GM18511 (cell line): Measurements from ENCODE around the gene TXNDC5.
A peak's percentile ranks its signal among the peaks of the same experiment; 100 is the strongest.

Experiments
- ATAC-seq: cut with Tn5 transposase; IDR thresholded peaks from one replicate; pipeline ENCODE4 v1.9.1; 2021; ENCODE audit warnings: mild to moderate bottlenecking, moderate library complexity; ENCODE audit not compliant: unreplicated experiment

Gene TXNDC5

DNA sequence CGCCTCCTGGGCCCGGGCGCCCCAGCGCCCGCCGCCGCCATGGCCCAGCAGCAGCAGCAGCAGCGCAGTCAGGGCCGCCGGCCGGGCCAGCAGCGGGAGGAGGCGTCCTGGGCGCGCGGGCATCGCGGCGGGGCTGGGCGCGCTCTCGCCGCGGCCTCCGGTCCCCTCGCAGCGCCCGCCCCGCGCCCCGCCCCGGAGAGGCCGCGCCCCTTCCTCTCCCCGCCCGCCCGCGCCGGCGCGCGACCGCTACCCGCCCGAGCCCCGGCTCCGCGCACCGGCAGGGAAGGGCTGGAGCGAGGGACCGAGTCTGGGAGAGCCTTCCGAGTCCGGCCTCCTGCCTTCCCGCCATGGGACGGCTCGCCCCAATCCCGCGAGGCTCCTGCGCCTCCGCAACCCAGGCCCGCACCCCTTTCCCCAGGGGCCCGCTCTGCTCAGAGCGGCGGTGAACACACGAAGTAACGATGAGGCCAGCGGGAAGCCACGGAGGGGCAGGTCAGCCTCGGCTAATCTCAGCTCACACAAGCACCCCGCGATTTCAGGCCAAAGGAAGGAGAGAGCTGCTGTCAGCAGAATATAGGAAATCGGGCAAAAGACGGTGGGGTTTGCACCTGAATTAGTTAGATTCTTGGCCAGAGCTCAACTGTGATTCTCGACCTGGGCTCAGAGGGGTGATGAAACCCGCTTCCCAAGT, at the start of gene TXNDC5:
TXNDC5 (minus strand) TSS at position 135 of the 691 bp plus-strand sequence; CDS start at position 123, 12 bp downstream.
- peak; percentile 73 for ATAC-seq

DNA sequence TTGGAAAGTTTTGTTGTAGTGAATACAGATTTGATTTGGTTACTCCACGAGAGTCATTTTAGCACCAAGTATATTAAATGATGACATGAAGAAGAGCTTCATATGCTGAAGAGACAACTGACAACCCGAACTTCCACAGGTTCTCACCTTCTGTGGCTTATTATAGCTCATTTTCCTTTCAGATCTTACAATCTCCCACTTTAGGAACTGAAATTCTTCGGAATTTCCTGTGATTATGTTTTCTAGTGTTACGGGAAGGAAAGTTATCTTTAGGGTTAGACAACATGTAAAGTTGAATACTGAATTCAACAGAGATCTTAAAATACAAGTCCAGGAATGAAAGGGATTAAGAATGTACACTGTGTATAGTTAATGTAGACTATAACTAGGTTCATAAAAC, 49.6 kb upstream of the TXNDC5 start:
- ATAC-seq, result no peak

DNA sequence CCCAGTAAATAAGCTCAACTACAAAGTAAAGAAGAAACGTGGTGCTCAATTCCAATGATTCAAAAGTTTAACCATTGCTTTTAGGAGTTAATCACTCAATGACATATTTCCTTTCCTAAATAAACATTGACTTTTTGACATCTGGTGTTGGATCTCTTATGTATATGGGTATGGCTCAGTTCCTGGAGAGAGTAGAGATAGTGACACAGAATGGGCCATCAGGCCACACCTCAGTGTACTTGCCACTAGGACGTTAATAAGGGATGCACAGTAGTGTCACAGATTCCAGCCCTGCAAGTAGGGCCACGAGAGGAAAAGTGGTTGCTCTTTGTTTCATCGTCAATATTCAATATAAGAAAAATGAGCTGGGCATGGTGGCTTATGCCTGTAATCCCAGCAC, 48.9 kb upstream of the TXNDC5 start:
- ATAC-seq, result no peak

DNA sequence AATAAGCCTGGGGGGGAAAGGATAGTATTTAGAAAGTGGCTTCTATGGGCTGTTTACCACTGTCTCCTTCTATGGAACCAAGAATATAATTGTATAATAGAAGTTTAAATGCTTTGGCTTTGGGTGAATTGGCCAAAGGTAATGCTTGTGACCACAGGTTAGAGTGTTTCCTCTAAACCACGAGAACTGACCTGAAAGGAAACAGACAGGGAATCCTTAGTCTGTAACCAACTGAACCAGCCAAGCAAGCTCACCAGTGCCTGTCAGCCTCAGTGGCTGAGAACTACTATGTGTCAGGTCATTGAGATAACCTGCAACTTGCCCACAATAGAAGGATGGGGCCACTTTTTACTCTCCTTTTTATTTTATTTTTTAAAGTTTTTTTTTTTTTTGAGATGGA, 47.9 kb upstream of the TXNDC5 start:
- ATAC-seq, result no peak

DNA sequence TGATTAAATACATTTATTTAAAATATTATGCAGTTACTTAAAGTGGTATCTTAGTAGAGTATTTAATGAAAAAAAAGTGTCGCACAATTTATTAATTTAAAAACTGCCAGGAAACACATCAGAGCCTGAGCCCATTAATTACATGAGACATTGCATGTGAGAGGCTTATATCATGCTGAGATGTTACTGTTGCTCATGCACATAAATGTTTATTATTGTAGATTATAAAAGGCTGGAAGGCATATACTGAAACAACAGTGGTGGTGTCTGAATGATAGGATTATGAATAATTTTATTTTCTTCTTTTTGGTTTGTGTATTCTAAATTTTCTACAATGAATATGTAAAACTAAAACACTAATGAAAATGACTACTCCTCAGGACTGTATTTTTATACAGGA, 45.7 kb upstream of the TXNDC5 start:
- no peak for ATAC-seq

DNA sequence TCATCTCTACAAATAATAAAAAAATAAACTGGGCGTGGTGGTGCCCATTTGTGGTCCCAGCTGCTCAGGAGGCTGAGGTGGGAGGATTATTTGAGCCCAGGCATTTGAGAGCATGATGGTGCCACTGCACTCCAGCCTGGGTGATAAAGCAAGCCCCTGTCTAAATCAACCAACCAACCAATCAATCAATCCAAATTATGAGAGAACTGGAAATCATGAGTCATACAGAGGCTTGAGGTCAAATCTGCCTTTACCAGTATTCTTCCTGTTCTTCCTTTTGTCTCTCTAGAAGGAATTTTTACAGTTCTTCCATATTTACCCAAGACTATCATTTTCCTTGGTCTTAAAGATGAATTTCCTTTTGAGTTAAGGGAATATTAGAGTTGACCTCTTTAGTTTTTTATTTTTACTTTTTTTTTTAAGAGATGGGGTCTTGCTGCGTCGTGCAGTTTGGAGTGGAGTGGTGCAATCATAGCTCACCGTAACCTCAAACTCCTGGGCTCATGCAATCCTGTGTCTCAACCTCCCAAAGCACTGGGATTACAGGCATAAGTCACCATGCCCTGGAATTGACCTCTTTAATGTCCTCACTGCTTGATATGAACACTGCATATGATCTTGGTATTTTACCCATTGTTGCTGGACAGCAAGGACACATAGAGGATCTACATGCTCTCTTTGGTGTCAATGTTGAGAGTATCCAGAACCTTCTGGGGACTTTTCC, 44.1 kb upstream of the TXNDC5 start:
- no peak for ATAC-seq

DNA sequence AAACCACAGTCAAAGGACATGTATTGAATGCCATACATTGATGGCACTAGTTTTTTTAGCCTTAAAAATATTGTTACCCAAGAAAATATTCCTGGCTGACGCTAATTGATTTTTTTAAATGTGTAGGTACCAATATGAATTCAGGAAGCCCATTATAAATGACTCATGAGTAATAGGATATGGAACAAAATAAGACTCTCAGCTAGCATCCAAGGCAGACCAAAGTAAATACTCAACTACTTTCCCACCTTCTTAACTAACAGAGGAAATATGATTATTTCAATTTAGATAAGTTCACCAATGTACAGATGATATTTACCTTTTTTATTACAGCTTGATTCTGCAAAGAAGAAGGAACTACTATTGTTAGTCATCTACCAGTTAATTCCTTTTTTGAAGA, 43.2 kb upstream of the TXNDC5 start:
- no peak for ATAC-seq

DNA sequence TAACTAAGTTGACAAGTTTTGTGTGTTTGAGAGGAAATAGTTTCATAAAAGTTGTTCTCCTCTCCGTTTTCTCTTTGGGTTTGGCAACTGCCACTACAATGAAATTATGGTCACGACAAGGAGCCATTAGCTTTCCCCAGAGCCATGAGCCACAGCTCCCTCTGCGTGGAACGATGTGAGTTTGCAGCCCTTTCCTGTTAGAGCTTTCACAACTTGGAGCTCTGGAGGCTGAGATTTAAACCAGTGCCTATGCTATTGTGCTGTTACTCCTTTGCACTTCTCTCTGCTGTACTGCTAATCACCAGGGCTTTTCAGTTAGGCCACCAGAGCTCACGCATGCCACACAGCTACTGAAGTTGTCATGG, 29.3 kb upstream of the TXNDC5 start:
- ATAC-seq, result peak; percentile 49

DNA sequence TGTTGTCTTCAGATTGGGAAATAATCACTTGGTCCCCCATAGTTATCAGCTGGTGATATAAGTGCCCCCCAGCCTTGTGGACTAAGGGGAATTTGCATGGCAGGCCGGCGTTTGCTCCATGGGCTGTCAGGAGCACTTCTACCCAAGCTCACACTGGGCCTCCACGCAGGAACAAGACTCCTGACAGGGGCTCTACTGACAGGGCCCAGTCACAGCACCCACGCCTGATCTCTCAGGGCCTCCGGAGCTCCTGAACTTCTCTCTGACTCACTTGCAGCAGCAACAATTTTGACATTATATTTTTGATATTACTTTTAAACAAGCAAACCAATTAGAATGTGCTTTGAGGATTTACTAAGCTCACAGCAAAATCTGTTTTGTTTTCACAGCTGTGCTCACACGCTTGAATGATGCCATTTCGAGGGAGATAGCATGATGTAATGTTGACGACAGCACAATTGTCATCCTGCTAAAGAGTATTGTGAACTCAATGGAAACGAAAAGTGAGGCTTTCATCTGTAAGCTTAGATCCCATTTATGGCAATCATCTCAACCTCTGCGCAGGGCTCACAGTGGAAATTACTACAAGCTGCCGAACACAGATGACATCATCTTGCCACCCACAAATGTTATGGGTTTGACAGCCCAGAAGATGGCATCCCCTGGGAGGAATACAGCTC, 28.7 kb upstream of the TXNDC5 start:
- ATAC-seq, result peak; percentile 84

DNA sequence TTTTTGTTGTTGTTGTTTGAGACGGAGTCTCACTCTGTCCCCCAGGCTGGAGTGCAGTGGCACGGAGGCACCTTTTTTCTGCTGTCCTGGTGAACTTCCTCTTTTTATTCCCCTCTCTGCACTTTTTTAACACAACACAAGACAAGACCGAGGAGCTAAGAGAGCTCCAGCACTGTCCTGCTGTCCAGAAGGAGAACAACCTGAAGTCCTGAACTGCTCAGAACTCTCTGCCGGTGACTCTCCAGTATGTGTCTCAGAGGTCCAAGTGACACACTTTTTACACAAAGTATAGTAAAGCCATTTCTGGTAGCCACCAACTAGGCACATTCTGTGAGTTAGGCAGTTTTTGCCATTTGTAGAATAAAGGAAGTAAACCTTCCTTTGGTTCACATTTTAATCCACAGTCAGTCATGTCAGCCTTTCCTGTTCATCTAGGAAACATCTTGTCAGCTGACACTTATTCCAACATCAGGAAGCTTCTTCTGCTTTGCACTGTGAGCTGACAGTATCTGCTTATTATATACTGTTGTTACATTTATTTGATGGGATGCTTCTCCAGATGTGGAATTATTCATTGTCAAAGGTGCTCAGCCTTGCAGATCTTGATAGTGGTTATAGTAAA, 28.1 kb upstream of the TXNDC5 start:
- no peak for ATAC-seq

DNA sequence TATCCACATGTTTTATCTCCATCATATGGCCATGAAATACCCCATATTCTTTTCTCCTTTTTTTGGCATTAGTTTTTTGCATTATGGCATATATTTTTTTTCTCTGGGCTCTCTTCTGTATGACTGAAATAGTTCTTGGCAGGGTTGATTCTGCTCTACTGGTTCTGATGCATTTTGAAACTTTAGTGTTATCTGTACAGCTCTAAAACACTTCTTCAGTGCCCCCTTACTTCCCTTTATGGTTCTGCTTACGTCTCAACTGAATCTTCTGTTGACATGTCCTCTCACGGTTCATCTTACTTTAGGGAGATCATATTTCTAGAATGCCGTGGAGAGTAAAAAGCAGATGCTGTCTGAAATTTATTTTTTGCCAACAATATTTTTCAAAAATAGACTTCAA, 23.2 kb upstream of the TXNDC5 start:
- peak; percentile 96 for ATAC-seq

DNA sequence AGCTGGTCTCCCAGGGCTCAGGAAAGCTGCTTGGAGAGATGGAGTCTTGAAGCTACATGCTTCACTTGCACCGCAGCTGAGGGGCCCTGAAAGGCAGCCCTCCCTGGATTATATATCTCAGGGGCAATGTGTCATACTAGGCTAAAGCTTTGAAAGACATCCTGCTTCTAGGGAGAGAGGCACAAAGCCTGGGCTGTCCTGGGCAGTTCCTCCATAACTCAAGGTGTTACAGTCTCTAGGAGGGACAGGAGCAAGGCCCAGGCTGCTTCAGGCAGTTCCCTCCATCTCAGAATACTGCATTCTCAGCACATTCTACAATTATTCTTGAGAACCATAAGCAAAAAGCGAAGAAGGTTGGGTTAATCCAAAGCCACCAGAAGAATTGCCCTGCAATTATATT, 22.0 kb upstream of the TXNDC5 start:
- ATAC-seq, result no peak

DNA sequence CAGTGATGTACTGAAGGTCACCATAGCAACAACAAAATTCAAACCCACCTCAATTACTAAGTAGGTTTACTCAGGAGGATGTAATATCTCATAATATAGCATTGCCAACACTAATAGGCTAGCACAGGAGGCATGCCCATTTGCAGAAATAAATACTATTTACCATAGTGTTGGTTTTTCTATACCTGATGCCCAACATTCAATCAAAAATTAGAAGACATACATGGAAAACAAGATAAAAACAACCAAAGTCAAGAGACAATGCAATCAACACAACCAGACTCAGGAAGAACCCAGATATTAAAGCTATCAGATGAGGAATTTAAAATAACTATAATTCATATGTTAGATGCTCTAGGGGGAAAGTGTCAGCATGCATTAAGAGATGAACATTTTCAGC, 14.3 kb upstream of the TXNDC5 start:
- no peak for ATAC-seq

DNA sequence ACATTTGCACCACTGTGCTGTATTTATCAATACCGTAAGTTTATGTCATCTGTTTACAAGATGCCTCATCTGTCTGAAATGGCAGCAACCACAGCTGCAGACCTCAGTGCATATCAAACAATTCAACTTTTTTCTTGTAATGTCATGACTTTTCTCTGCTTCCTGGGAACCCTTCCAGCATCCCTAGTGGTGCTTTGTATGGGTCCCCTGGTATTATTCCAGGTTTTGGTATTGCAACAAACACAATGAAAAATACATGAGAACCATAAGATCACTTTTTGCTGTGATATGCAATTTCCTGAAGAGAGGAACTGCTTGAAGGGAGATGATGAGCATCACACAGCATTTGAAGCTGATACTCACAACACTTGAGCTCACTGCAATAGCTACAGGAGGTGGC, 12.0 kb upstream of the TXNDC5 start:
- no peak for ATAC-seq

DNA sequence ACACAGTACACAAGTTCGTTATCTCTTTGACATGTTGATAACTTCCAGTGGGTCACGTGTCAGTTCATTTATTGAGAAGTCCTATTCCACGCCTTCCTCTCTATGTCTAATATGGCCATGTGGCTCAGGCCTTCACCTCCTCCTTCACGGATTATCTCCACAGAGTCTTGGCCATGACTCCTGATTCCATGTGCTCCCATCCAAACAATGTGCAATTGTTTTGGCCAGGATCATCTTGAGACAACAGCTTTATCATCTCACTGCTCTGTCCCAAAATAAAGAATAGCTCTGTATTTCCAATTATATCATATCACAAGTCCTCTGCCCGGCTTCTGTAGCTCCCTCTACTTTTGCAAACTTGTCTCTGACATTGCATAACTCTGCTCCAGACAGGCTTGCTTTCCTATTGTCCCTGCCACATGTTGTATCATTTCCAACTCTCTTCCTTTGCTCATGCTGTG, 11.1 kb upstream of the TXNDC5 start:
- ATAC-seq, result no peak

DNA sequence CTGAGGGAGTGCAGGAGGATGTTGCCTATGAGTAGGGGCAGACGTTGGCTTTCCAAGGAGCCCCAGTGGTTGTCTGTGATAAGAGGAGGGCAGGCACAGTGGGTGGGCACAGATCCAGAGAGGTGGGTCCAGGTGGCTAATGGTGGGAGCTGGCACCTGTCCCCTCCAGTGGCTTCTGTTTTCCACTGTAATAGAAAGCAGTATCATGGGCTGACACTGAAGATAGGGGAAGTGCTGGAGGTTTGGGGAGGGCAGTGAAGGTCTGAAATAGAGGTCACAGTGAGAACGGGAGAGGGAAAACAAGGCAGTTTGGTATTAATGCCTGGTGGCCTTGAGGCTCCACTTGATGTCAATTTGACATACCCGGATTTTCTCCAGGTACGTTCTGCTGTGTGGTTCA, 10.5 kb upstream of the TXNDC5 start:
- ATAC-seq, result no peak

DNA sequence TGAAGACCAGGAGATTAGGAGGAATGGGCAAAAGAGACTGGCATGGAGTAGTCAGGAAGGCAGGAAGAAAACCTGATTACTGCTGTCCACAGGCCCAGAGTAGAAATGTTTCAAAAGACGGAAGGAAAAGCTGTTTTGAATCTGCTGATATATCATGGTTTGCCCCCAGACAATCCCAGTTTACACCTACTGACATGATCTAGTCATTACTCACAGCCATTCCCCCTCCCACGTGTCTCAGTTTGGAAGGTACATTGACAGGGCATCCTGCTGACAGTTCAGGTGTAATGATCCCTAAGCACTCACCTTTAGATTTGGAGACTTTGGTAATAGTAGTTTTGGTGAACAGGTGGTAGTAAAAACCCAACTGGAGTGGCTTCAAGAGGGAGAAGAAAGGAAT, 9.8 kb upstream of the TXNDC5 start:
- no peak for ATAC-seq

DNA sequence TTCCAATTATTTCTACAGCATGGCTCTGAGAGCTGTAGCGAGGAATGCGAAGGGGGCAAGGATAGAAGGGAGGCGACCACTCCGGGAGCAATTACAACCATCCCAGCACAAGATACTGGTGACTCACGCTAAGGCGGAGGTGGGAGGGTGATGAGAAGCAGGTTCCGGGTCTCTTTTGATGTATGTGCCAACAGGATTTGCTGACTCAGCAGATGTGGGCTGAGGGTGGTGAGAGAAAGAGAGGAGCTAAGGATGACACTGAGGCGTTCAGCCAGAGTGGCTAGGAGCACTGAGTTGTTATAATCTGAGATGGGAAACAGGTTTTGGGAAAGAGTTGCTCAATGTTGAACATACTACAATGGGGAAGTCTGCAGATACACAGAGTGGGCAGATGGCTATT, 9.3 kb upstream of the TXNDC5 start:
- ATAC-seq, result no peak

DNA sequence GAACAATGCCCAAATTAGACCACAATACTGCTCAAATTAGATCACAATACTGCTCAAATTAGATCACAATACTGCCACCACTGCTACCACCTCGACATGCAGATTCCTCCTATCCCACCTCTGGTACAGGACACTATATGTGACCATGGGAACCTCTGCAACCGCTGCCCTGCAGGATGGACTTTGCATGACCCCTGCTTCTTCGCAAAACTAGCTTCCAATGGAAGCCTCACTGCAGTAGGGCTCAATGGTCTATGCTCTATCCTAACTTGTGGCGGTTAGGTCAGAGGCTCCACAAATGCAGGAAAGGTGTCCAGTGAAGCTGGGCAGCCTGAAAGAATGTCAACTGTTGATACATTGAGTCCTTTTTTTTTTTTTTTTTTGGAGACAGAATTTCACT, 7.8 kb upstream of the TXNDC5 start:
- no peak for ATAC-seq

DNA sequence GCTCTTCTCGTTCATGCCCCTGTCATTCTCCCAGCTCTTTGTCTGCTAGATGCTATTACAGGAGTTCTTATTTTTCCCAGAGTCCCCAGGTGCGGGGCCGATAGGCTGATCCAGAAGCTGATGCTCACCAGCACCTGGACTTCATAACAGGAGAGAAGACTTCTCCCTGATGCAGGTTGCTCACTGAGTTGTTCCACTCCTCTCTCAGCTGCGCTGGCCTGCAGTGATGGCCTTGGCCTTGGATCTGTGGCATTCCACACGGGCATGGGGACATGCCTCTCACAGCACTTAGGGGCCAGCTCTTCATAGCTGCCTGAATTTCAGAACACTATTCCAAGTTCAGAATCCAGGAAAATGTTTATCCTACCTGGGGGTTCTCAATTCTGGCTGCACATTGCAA, 7.1 kb upstream of the TXNDC5 start:
- ATAC-seq, result no peak

DNA sequence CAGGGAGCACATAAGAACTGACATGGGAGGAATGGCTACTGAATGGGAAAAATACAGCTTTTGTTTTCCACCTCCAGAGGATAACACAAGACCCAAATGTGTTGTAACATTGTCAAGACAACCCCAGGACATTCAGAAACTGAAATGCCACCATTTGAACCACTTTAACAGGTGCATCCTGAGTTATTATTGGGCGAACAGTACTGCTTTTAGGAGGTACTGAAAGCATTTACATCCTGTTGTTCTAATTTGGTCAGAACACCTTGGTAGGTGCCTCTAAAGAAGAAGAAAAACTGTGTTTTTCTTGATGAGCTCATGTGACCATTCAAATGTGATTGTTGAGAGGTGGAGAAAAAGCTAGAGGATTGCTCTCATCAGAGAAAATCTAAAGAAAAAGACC, 6.4 kb upstream of the TXNDC5 start:
- ATAC-seq, result peak; percentile 85
